NCI-H510A treated with DMSO at 0.1 percent for 48 hours (cell line): ENCODE measurements around the gene EXOSC2.

Experiments used
- DNase-seq: peaks from one replicate; lab custom pipeline; 2025; lab: John Stamatoyannopoulos, UW

Gene EXOSC2

DNA sequence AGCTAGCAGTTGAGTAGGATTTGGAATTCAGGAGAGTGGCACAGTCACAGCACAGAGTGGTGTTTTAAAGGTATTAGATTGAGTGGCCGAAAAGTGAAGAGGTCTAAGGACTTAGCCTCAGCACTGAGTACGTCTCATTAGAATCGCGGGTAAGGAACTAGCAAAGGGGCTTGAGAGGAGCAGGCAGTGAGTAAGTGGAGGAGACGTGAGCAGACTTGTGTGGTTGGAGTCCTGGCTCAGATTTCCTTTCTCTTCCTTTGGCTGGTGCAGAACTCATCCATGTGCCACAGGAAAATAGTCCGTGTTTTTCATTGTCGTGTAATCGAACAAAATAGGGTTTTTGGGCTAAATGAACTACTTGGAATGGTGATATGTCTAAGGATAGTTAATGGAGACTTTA is 3.4 kb downstream of the EXOSC2 start:
- DNase-seq, result no peak

- no peak for DNase-seq
These were observed 4.9 kb downstream of the EXOSC2 start for GRCh38 chr9:130698514-130698913.

DNA sequence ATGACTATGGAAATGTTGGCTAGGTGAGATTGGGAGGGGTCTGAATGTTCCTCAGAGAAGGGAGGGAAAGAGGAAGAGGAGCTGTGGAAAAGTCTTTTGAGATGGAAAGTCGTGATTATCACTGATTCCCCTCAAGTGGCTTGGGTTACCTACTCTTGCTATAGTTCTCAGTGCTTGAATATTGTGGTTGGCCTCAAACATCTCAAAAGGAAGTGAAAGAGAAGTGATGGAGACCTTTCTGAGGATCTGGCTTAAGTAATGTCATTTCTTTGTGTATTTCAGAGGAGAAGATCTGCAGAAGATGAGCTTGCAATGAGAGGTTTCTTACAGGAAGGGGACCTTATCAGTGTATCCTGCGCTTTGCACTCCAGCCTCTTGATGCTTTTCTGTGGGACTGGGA is 5.5 kb downstream of the EXOSC2 start:
- no peak for DNase-seq

DNA sequence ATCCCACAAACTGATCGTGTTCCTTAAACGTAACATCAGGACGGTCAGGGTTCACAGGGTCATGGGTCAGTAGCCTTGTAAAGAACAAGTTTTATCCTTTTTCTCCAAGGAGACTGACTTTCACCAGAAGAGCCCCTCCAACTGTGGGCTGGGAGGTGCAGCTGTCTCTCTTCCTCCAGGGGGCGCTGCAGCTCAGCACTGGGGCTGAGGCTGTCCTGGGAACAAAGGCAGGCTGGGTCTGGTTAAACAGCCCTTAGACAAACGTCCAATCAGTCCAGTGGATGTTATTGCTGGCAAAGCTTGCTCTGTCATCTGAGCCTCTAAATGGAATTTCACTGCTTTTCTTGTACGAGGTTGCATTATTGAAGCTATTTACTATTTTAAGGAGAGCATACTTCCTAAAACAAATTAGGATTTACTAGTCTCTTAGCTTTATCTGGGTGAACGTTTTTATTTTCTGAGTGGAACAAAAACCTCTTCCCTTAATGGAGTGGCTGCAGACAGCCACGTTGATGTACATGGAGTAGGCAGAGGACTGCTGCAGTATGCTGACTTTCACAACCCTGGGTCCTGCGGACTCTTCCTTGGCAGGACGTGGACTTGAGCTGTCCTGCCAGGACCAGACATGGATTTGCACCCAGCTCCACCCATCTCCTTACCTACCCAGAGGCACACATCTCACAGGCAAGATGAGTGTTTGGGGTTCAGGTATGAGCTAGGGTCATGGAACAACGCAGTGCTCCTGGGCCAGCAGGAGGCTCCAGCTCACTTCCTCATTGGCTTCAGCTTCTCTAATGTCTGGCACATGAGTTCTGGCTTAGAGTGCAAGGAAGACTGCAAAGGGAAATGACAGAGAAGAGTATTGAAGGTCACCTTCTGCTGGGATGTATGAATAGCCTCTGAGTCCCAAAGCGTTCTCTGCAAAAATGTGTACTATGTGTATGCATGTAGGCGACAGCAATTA is 7.8 kb downstream of the EXOSC2 start:
- DNase-seq, result peak; percentile 52

- DNase-seq, result no peak
These were observed 9.9 kb downstream of the EXOSC2 start for GRCh38 chr9:130703501-130703900.

DNA sequence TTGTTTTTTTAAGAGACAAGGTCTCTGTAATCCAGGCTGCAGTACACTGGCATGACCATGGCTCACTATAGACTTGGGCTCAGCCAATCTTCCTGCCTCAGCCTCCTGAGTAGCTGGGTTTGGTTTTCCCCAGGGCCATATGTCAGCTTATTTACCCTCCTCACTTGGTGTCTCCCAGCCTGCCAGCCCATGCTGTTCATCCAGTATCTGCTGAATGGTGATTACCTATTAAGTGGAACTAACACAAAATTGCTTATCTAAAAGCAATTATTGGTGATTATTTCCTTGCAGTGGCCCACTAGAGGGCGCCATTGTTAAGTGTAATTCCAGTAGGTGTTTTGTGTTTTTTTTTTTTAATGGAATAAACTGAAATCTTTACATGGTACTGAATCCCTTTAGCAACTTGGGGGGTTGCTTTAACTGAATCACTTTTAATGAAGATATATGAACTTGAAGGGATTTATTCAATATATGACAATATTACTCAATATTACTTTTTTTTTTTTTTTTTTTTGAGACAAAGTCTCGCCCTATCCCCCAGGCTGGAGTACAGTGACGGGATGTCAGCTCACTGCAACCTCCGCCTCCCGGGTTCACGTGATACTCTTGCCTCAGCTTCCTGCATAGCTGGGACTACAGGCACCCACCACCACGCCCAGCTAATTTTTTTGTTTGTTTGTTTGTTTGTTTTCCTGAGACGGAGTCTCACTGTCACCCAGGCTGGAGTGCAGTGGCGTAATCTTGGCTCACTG is 13.8 kb downstream of the EXOSC2 start:
- peak; percentile 68 for DNase-seq

DNA sequence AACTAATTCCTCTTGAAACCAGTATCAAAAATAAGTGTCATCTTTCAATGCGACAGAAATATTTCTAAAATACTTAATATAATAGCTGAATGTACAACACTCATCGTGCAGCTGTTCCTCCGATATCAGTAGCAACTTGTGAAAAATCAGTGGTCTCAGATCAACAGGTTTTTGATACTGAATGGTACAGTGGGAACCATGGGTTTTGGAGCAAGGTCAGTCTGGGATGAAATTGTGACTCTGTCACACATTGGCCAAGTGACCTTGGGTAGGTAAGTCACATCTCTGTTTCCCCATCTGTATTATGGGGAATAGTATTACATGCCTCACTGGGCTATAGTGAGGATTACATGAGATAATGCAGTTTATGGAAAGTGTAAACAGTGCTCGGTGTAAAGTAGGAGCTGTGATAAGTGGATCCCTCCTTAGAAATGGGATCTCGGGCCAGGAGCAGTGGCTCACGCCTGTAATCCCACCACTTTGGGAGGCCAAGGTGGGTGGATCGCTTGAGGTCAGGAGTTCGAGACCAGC is 17.3 kb downstream of the EXOSC2 start:
- DNase-seq, result no peak

- DNase-seq, result no peak
These were observed 17.9 kb downstream of the EXOSC2 start for GRCh38 chr9:130711469-130711868.

GRCh38 chr9:130712564-130713285 is 19.1 kb downstream of the EXOSC2 start:
- DNase-seq, result peak; percentile 94

DNA sequence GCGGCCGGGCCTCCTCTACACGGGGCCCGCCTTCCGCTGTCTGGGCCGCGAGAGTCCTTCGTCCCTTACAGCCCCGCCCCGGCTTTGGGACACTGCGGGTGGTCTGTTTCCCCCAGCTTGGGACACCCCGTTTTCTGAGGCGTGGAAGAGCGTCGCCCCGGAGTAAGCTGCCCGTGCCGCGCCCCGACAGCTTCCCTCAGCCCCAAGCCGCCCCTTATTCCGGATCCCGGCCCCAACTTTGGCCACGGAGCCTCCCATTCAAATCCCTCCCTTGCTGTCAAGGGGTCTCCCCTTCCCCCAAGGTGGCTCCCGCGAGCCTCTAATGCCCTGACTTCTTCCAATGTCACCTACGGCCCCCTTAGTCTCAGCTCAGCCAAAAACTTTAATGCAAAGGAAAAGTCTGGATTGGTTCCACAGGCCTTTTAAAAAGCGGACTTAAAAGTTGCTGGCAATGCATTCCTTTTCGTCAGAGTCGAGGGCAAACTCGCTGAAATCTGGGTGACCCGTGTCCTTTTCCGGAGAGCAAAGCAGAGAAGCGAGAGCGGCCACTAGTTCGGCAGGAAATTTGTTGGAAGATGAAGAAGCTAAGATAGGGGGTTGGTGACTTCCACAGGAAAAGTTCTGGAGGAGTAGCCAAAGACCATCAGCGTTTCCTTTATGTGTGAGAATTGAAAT is 19.8 kb downstream of the EXOSC2 start:
- DNase-seq, result no peak

DNA sequence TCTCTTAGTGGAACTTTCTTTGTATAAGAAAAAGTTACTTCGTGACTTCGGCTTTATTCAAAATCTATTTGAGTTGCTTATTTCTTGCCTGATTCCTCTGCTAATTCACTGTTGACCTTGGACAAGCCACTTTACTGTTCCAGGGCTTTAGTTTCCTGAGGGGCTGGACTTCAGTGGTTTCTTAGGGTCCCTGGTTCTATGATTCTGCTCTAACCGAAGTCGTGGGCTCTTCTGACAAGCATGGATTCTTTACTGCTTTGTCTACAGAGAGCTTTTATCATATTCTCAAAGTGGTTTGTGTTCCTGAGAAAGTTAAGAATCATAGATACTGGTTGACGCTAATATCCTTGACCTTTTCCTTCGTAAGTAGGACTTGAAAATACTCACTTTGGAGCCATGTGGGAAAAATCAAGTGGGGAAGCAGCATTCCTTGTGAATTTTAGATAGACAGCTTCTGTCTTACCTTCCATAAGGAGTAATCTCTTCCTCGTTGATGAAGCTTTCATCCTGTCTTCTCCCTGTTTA is 21.1 kb downstream of the EXOSC2 start:
- no peak for DNase-seq

DNA sequence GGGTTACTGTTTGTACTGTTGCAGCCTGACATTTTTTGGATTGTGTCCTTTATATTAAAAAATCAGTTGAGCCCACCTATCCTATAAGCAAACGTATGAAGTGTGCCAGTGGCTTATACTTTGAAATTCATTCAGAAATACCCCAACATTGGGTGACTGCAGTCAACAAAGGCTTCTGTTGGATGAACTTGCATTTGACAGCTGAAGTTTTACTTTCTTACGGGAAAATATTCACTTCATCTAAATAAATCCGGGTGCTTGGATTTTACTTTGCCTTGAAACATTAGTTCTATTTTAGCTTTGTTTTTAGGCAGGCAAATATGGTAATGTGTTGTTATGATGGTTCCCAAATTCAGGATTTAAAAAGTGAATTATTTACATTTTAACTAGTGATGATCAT is 21.7 kb downstream of the EXOSC2 start:
- DNase-seq, result no peak

GRCh38 chr9:130718562-130718961 is 25.0 kb downstream of the EXOSC2 start:
- DNase-seq, result no peak

DNA sequence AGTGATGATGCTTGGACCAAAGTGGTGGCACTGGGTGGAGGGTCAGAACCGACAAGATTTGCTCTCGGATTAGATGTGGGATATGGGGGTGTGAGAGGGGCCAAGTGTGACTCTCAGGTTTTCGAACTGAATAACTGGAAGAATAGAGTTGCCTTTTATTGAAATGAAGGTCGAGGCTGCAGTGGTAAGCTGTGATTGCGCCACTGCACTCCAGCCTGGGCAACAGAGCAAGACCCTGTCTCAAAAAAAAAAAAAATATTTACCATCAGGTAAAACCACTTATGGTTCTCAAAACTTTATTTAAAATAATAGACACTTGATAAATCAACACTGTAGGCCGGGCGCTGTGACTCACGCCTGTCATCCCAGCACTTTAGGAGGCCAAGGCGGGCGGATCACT is 27.2 kb downstream of the EXOSC2 start:
- no peak for DNase-seq

GRCh38 chr9:130728721-130729120 is 35.1 kb downstream of the EXOSC2 start:
- no peak for DNase-seq

- no peak for DNase-seq
These were observed 35.6 kb downstream of the EXOSC2 start for GRCh38 chr9:130729145-130729544.

- peak; percentile 76 for DNase-seq
These were observed 37.8 kb downstream of the EXOSC2 start for GRCh38 chr9:130731355-130731754.

DNA sequence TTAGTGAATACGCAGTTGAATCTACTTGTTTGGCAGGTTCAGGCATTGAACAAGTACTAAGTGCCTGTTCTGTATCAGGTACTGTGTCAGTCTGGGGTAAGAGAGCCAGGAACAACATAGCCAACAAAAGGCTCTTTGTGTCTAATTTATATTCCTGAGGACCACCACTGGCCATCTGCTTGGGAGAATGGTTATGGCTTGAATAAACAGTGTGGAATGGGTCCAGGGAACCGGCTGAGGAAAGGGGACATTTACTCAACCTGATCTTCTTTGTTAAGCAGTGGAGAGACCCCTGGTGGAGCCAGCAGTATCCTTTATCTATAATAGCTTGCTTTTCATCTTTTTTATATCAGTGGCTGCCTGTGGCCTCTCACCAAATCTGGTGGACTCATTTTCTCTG is 38.6 kb downstream of the EXOSC2 start:
- DNase-seq, result no peak

- no peak for DNase-seq
These were observed 39.2 kb downstream of the EXOSC2 start for GRCh38 chr9:130732793-130733221.

GRCh38 chr9:130735566-130735965 is 42.0 kb downstream of the EXOSC2 start:
- DNase-seq, result no peak

DNA sequence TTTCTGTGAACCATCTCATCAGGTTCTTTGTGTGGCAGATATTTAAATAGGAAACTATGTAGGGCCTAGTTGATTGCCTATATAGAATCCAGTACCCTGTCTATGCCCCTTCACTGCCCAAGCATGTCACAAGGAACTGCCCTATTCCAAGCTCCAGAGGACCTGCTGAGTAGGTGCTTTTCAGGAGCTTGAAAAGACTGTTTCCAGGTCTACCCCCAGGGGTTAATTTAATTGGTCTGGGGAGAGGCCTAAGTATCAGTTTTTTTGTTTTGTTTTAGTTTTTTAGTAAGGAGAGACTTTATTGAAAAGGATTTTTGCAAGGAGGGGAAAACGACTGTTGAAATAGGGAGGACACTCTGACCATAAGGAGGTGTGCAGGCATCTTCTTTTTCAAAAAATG is 43.3 kb downstream of the EXOSC2 start:
- DNase-seq, result no peak
